GM12878 (cell line): ENCODE data around the gene TEX2. TPM values are rescaled to one million over a fixed set of nuclear protein-coding genes. Genes with fewer than 3 reads are reported as not detected.

ENCODE experiments used
- ATAC-seq: fragments of 200-7000 bp; cut with Tn5 transposase; 3 replicates; pipeline ENCODE4 v1.9.1; 2020; ENCODE audit warnings: mild to moderate bottlenecking, moderate library complexity
- BruUV-seq: library from RNA; stranded (reverse); fragments of 400-500 nt; replicated peaks from 2 replicates; lab custom pipeline; 2021; lab: Mats Ljungman, UMichigan
- CTCF ChIA-PET: fragments of 300-600 bp; sonication (Branson Sonifier 250); formaldehyde crosslinking; extraction: SDS; loops from one replicate; lab custom pipeline; 2021; ENCODE audit warnings: inconsistent platforms; lab: Yijun Ruan, JAX
- POLR2A ChIA-PET: fragments of 350-600 bp; formaldehyde crosslinking; extraction: SDS; loops from one replicate; lab custom pipeline; 2021; ENCODE audit warnings: inconsistent platforms; lab: Charles Lee
- RAD21 ChIA-PET: fragments of 300-600 bp; sonication (Branson Sonifier 250); formaldehyde crosslinking; loops from one replicate; lab custom pipeline; 2023; ENCODE audit warnings: antibody characterized with exemption; ENCODE audit not compliant: unreplicated experiment; lab: Charles Lee
- SMC1A ChIA-PET: fragments of 300-600 bp; sonication (Branson Sonifier 250); formaldehyde crosslinking; loops from one replicate; lab custom pipeline; 2023; ENCODE audit not compliant: unreplicated experiment, uncharacterized antibody; lab: Charles Lee
- DNase-seq: peaks from one replicate; pipeline ENCODE4 v3.0.0-alpha.2; 2011; ENCODE audit warnings: low read depth, low spot score
- FAIRE-seq: peaks from 3 replicates; lab custom pipeline; 2011; peaks lifted over from hg19 to GRCh38; lab: Jason Lieb, UNC
- H2AFZ ChIP-seq: 2 replicates; pipeline ENCODE4 v1.6.0; 2011; ENCODE audit warnings: low read depth, low read length, control low read depth; ENCODE audit not compliant: control insufficient read depth
- H3K27ac ChIP-seq: 2 replicates; pipeline ENCODE4 v1.5.1; 2011; ENCODE audit warnings: control low read depth; ENCODE audit not compliant: control insufficient read depth, insufficient read depth
- H3K27me3 ChIP-seq, 2 experiments: replicated peaks in 1 of 2; 2 replicates each; pipeline versions ENCODE4 v1.6.0 to v1.6.1; 2011; ENCODE audit warnings: low read length in 1 of 2; ENCODE audit not compliant: control insufficient read depth in 2 of 2, insufficient read depth in 2 of 2
- H3K36me3 ChIP-seq, 2 experiments: 2 replicates each; pipeline ENCODE4 v1.5.1; 2011; ENCODE audit warnings: low read length in 1 of 2; ENCODE audit not compliant: control insufficient read depth in 2 of 2, insufficient read depth in 2 of 2
- H3K4me1 ChIP-seq: 2 replicates; pipeline ENCODE4 v1.6.1; 2011; ENCODE audit warnings: mild to moderate bottlenecking, low read length, moderate library complexity, mixed read lengths; ENCODE audit not compliant: control insufficient read depth, insufficient read depth
- H3K4me2 ChIP-seq: 2 replicates; pipeline ENCODE4 v1.6.0; 2011; ENCODE audit warnings: control low read depth; ENCODE audit not compliant: control insufficient read depth, insufficient read depth
- H3K4me3 ChIP-seq: fragments of 200-600 bp; sonication (generic); 2 replicates; pipeline ENCODE4 v1.5.1; 2016
- H3K79me2 ChIP-seq: 2 replicates; pipeline ENCODE4 v1.6.0; 2011; ENCODE audit warnings: low read length; ENCODE audit not compliant: control insufficient read depth, insufficient read depth
- H3K9ac ChIP-seq: 2 replicates; pipeline ENCODE4 v1.8.0; 2011; ENCODE audit warnings: low read length, control low read depth, mixed read lengths; ENCODE audit not compliant: control insufficient read depth, insufficient read depth
- H3K9me3 ChIP-seq: replicated peaks from 3 replicates; pipeline ENCODE4 v1.5.1; 2011; ENCODE audit warnings: mild to moderate bottlenecking, low read length; ENCODE audit not compliant: control insufficient read depth, insufficient read depth
- H4K20me1 ChIP-seq: 2 replicates; pipeline ENCODE4 v1.6.0; 2011; ENCODE audit not compliant: control insufficient read depth, insufficient read depth
- CBX5 ChIP-seq: sonication (generic); IDR thresholded peaks from 2 replicates; pipeline ENCODE4 v1.6.1; 2016; ENCODE audit warnings: low read depth, moderate library complexity, mild to moderate bottlenecking, inconsistent platforms
- CREB1 ChIP-seq: IDR thresholded peaks from 2 replicates; pipeline ENCODE4 v1.6.1; 2012; ENCODE audit warnings: low read depth, mild to moderate bottlenecking, inconsistent platforms
- ESRRA ChIP-seq: IDR thresholded peaks from 2 replicates; pipeline ENCODE4 v1.6.1; 2012; ENCODE audit warnings: mild to moderate bottlenecking, low read length, improper control_type of control experiment
- ETV6 ChIP-seq, 2 experiments: fragments of 450-650 bp in 1 of 2; IDR thresholded peaks in 1 of 2; conservative IDR thresholded peaks in 1 of 2; 2 replicates each; pipeline ENCODE4 v1.6.1; 2014; ENCODE audit warnings: antibody characterized with exemption in 1 of 2, borderline replicate concordance in 1 of 2, low read depth in 1 of 2, mild to moderate bottlenecking in 1 of 2, moderate library complexity in 1 of 2
- HCFC1 ChIP-seq: fragments of 150-350 bp; IDR thresholded peaks from 2 replicates; pipeline ENCODE4 v1.6.1; 2014; ENCODE audit warnings: low read length
- HDGF ChIP-seq: fragments of 450-650 bp; IDR thresholded peaks from 2 replicates; pipeline ENCODE4 v1.6.1; 2016; ENCODE audit warnings: antibody characterized with exemption
- LARP7 ChIP-seq: fragments of 450-650 bp; IDR thresholded peaks from 2 replicates; pipeline ENCODE4 v1.6.1; 2017; ENCODE audit warnings: mild to moderate bottlenecking
- NR2C1 ChIP-seq: fragments of 450-650 bp; IDR thresholded peaks from 2 replicates; pipeline ENCODE4 v1.6.1; 2017; ENCODE audit warnings: antibody characterized with exemption, mild to moderate bottlenecking, moderate library complexity
- RAD21 ChIP-seq: IDR thresholded peaks from 2 replicates; pipeline ENCODE4 v1.6.1; 2011; ENCODE audit warnings: mild to moderate bottlenecking, low read depth, low read length, moderate library complexity; ENCODE audit not compliant: insufficient read depth
- RELA ChIP-seq: fragments of 450-650 bp; IDR thresholded peaks from 2 replicates; pipeline ENCODE4 v1.8.0; 2014; ENCODE audit warnings: borderline replicate concordance; ENCODE audit not compliant: partially characterized antibody
- SIN3A ChIP-seq: IDR thresholded peaks from 2 replicates; pipeline ENCODE4 v1.6.1; 2012; ENCODE audit warnings: low read depth, low read length, improper control_type of control experiment
- TCF3 ChIP-seq: IDR thresholded peaks from 2 replicates; pipeline ENCODE4 v1.6.1; 2012; ENCODE audit warnings: low read depth, mild to moderate bottlenecking, low read length, borderline replicate concordance; ENCODE audit not compliant: insufficient read depth
- TCF7 ChIP-seq: IDR thresholded peaks from 2 replicates; pipeline ENCODE4 v1.6.1; 2014; ENCODE audit warnings: antibody characterized with exemption, borderline replicate concordance
- WGBS: methylation state at CpG from one replicate; pipeline ENCODE4 v1.1.6; 2016; ENCODE audit warnings: low lambda C conversion rate; ENCODE audit not compliant: insufficient replicate concordance, insufficient coverage; ENCODE audit errors: missing lambda C conversion rate; 5-methylcytosine and 5-hydroxymethylcytosine counted together
- in situ Hi-C: fragments of 300-500 bp; cut with MboI; formaldehyde crosslinking; loops from 9 replicates; pipeline ENCODE4 v1.14.3; 2018; ENCODE audit warnings: mixed read lengths
- intact Hi-C: fragments of 100-400 bp; cut with micrococcal nuclease; formaldehyde crosslinking; loops from one replicate; pipeline ENCODE4 v1.14.2; 2022; ENCODE audit not compliant: unreplicated experiment
- polyA plus RNA-seq, 11 experiments: library from polyadenylated mRNA; depleted of rRNA in 4 of 11; unstranded in 6 of 11; stranded (reverse) in 5 of 11; fragments of >200 nt; fragmentation: Nextera tagmentation in 4 of 11; fragmentation: Illumina TruSeq in 1 of 11; extraction: Ambion mirVana in 4 of 11; extraction: Trizol in 1 of 11; gene quantifications; 1 replicate in 1 of 11; 2 replicates in 10 of 11; pipeline versions ENCODE4 v1.2.1 to v1.2.3, GENCODE V29; 2011 to 2016; ENCODE audit warnings: inconsistent platforms in 2 of 11, missing spikeins in 2 of 11, low read depth in 1 of 11
- total RNA-seq, 4 experiments: library from RNA; depleted of rRNA in 3 of 4; stranded (reverse); fragments of >200 nt in 3 of 4; fragmentation: Illumina TruSeq in 1 of 4; extraction: Trizol in 1 of 4; gene quantifications; 2 replicates each; pipeline versions ENCODE4 v1.2.1 to v1.2.3, GENCODE V29; 2013 to 2021
- TF ChIP-seq, protein P1 (sequence below): fragments of 450-650 bp; formaldehyde crosslinking; IDR thresholded peaks from 2 replicates; pipeline ENCODE4 v1.4.0; 2022; ENCODE audit warnings: mild to moderate bottlenecking, moderate library complexity
- TF ChIP-seq, protein P2 (sequence below): fragments of 450-650 bp; IDR thresholded peaks from 2 replicates; pipeline ENCODE4 v1.6.1; 2018; ENCODE audit warnings: borderline replicate concordance, mild to moderate bottlenecking; ENCODE audit not compliant: partially characterized antibody

Gene TEX2
- total and polyA plus RNA-seq, 10 of the 15 experiments (the other 5 are each of a cell fraction or from before 2014, with no cell fraction given): 3.8 to 19.9 (median 15.8) TPM

DNA sequence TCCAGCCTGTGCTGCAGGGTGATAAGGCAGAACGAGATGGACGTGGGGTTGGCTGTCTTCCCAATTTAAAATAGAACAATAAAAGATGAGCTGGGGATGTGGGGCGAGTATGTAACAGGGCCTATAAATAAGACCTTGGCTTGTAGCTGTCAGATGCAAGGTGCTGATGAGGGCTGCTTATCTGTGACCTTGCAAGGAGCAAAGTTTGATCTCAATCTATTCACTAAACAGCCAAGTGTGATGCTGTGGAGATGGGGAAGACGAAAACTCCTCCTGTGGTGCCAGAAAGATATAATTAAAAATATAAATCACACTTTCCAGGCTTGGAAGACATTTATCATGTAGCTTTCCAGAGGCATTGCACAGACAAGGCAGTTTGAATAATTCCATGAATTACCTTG, 26.7 kb upstream of the TEX2 start (continued):
- TF ChIP-seq, protein P1, sequence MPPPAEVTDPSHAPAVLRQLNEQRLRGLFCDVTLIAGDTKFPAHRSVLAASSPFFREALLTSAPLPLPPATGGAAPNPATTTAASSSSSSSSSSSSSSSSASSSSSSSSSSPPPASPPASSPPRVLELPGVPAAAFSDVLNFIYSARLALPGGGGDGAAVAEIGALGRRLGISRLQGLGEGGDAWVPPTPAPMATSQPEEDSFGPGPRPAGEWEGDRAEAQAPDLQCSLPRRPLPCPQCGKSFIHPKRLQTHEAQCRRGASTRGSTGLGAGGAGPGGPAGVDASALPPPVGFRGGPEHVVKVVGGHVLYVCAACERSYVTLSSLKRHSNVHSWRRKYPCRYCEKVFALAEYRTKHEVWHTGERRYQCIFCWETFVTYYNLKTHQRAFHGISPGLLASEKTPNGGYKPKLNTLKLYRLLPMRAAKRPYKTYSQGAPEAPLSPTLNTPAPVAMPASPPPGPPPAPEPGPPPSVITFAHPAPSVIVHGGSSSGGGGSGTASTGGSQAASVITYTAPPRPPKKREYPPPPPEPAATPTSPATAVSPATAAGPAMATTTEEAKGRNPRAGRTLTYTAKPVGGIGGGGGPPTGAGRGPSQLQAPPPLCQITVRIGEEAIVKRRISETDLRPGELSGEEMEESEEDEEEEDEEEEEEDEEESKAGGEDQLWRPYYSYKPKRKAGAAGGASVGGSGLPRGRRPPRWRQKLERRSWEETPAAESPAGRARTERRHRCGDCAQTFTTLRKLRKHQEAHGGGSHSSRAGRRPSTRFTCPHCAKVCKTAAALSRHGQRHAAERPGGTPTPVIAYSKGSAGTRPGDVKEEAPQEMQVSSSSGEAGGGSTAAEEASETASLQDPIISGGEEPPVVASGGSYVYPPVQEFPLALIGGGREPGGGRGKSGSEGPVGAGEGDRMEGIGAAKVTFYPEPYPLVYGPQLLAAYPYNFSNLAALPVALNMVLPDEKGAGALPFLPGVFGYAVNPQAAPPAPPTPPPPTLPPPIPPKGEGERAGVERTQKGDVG (CRISPR knock-in tag): no peak
- TF ChIP-seq, protein P2, sequence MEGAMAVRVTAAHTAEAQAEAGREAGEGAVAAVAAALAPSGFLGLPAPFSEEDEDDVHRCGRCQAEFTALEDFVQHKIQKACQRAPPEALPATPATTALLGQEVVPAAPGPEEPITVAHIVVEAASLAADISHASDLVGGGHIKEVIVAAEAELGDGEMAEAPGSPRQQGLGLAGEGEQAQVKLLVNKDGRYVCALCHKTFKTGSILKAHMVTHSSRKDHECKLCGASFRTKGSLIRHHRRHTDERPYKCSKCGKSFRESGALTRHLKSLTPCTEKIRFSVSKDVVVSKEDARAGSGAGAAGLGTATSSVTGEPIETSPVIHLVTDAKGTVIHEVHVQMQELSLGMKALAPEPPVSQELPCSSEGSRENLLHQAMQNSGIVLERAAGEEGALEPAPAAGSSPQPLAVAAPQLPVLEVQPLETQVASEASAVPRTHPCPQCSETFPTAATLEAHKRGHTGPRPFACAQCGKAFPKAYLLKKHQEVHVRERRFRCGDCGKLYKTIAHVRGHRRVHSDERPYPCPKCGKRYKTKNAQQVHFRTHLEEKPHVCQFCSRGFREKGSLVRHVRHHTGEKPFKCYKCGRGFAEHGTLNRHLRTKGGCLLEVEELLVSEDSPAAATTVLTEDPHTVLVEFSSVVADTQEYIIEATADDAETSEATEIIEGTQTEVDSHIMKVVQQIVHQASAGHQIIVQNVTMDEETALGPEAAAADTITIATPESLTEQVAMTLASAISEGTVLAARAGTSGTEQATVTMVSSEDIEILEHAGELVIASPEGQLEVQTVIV: no peak
- TF ChIP-seq HCFC1 (no peak), LARP7 (no peak), TCF7 (no peak)
- TF ChIP-seq, all 136 proteins: peak for 0

DNA sequence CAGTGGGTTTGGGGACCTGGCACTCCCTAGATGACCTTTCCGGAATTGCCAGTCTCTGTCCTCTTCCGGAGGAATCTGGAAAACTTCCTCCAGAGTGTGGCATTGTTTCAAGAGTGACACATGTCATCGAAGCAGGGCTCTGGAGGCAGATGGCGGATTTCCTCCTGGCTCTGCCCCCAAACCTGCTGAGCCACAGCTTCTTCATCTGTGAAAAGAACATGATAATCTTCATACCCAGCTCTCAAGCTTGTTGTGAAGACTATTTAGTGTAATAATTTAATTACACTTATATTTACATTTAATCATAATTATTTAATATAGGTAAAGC, 19.7 kb upstream of the TEX2 start:
- Histone ChIP-seq H3K4me3 (no peak overlapping the region), H3K27me3 (no peaks in the 10 kb centered on the region; a peak in 1 of 4 replicates), H3K9ac (no peak overlapping the region), H3K79me2 (no peaks in the 10 kb centered on the region), H4K20me1 (no peaks in the 10 kb centered on the region), H3K9me3 (no peaks in the 10 kb centered on the region), H3K4me1 (peaks cover 12% of the 10 kb centered on the region), H2AFZ (no peak overlapping the region), H3K36me3 (no peaks in the 10 kb centered on the region), H3K27ac (no peak overlapping the region), H3K4me2 (no peak overlapping the region)
- BruUV-seq: no TSS peak
- FAIRE-seq (no peak), ATAC-seq (no peak), DNase-seq (no peak)
- in situ Hi-C loops: loop anchor here (25.0 kb wide), 1 partner anchor 245 kb away; no protein-coding TSS in a partner anchor
- 11% methylated on average over 4 of the region's 4 CpGs for WGBS
- ChIA-PET RAD21 (interaction anchor here (1.1 to 2.0 kb wide), 4 partner anchors 14 to 148 kb away, joined by 3 to 20 read pairs (median 4); no protein-coding TSS in a partner anchor), CTCF (interaction anchor here (0.7 to 4.1 kb wide), 17 partner anchors 11 to 372 kb away, joined by 3 to 40 read pairs (median 7); partner anchors contain the start of gene CSHL1), POLR2A (interaction anchor here (1.2 kb wide), 1 partner anchor 134 kb away, joined by 3 read pairs; no protein-coding TSS in a partner anchor), SMC1A (interaction anchor here (0.6 to 2.5 kb wide), 4 partner anchors 13 to 150 kb away, joined by 3 to 20 read pairs (median 8); no protein-coding TSS in a partner anchor)
- intact Hi-C loops: loop anchor here (5.0 kb wide), 2 partner anchors 135 to 255 kb away; no protein-coding TSS in a partner anchor
- TF ChIP-seq CREB1 (no peak), ESRRA (no peak), RELA (no peak), NR2C1 (no peak), SIN3A (no peak), HDGF (no peak), CBX5 (no peak), RAD21 (no peak), TCF3 (no peak), ETV6 (conservative IDR thresholded peaks at IDR 0.05 in 1 of 2, IDR thresholded peaks at IDR 0.05 in 1 of 2; ENCODE audit: borderline replicate concordance in 1 of 2, low read depth in 1 of 2) (no peak)
- TF ChIP-seq, protein P2: no peak
